ENCODE measurements around the gene BLCAP. TPM values are rescaled to one million over a fixed set of nuclear protein-coding genes. Genes with fewer than 3 reads are reported as not detected.
"Not testable (repeated sequence)": the region's sequence is repeated elsewhere in the genome, so short reads cannot be mapped to it uniquely, and the experiment has no call there.

BLCAP gene
- total RNA-seq, 3 donors from 2014 or later, result 62.9 to 81.8 (median 63.2) TPM

GRCh38 chr20:37556538-37556937 lies 28.9 kb upstream of the BLCAP start:
- Histone ChIP-seq H3K4me1 (no peaks in the 10 kb centered on the region), H3K27me3 (no peaks in the 10 kb centered on the region), H3K9me3 (no peaks in the 10 kb centered on the region), H3K27ac (no peak overlapping the region), H3K4me3 (no peak overlapping the region), H3K36me3 (no peaks in the 10 kb centered on the region)
- TF ChIP-seq CTCF (IDR thresholded peaks at IDR 0.05) (no peak), POLR2A (IDR thresholded peaks at IDR 0.05) (no peak), POLR2AphosphoS5 (IDR thresholded peaks at IDR 0.05) (no peak)
- intact Hi-C loops (cut with DNase I; ENCODE audit: low total_unique reads), result no loop called here
- no peak for DNase-seq (ENCODE audit: low spot score in 2 of 2)

GRCh38 chr20:37554721-37555298 lies 27.1 kb upstream of the BLCAP start:
- intact Hi-C loops (cut with DNase I; ENCODE audit: low total_unique reads); H3K9me3 ChIP-seq; H3K4me1 ChIP-seq; H3K27ac ChIP-seq; DNase-seq (ENCODE audit: low spot score in 2 of 2); H3K36me3 ChIP-seq; H3K27me3 ChIP-seq; H3K4me3 ChIP-seq: not testable (repeated sequence)

- Histone ChIP-seq H3K4me3 (no peak overlapping the region), H3K27me3 (no peaks in the 10 kb centered on the region), H3K4me1 (no peaks in the 10 kb centered on the region), H3K9me3 (no peaks in the 10 kb centered on the region), H3K27ac (no peak overlapping the region), H3K36me3 (no peaks in the 10 kb centered on the region)
- DNase-seq (ENCODE audit: low spot score in 2 of 2), result no peak
- intact Hi-C loops (cut with DNase I; ENCODE audit: low total_unique reads), result no loop called here
- no peak for TF ChIP-seq CTCF (IDR thresholded peaks at IDR 0.05)
- TF ChIP-seq POLR2AphosphoS5 (IDR thresholded peaks at IDR 0.05), result no peak
- TF ChIP-seq POLR2A (IDR thresholded peaks at IDR 0.05), result no peak
Measured at GRCh38 chr20:37552415-37552814, 24.7 kb upstream of the BLCAP start.

- H3K9me3 ChIP-seq; H3K4me1 ChIP-seq; DNase-seq (ENCODE audit: low spot score in 2 of 2); intact Hi-C loops (cut with DNase I; ENCODE audit: low total_unique reads); H3K36me3 ChIP-seq; H3K27me3 ChIP-seq; H3K4me3 ChIP-seq; H3K27ac ChIP-seq: not testable (repeated sequence)
Measured at GRCh38 chr20:37551660-37552059, 24.0 kb upstream of the BLCAP start.

GRCh38 chr20:37550101-37550920 lies 22.6 kb upstream of the BLCAP start:
- H3K4me3 ChIP-seq; DNase-seq (ENCODE audit: low spot score in 2 of 2); H3K4me1 ChIP-seq; H3K27ac ChIP-seq; H3K36me3 ChIP-seq; H3K27me3 ChIP-seq; intact Hi-C loops (cut with DNase I; ENCODE audit: low total_unique reads); H3K9me3 ChIP-seq: not testable (repeated sequence)

- no peak overlapping the region for H3K4me3 ChIP-seq
- H3K4me1 ChIP-seq, result no peaks in the 10 kb centered on the region
- TF ChIP-seq POLR2A (IDR thresholded peaks at IDR 0.05) (no peak), POLR2AphosphoS5 (IDR thresholded peaks at IDR 0.05) (no peak), CTCF (IDR thresholded peaks at IDR 0.05) (no peak)
- intact Hi-C loops (cut with DNase I; ENCODE audit: low total_unique reads), result no loop called here
- no peaks in the 10 kb centered on the region for H3K36me3 ChIP-seq
- no peak for DNase-seq (ENCODE audit: low spot score in 2 of 2)
- H3K9me3 ChIP-seq, result no peaks in the 10 kb centered on the region
- H3K27me3 ChIP-seq, result no peaks in the 10 kb centered on the region
- no peak overlapping the region for H3K27ac ChIP-seq
Measured at GRCh38 chr20:37547912-37548311, 20.2 kb upstream of the BLCAP start.

All from breast epithelium (tissue), 4 donors.